HepG2 (cell line): ENCODE measurements around the gene CDNF. TPM values are rescaled to one million over a fixed set of nuclear protein-coding genes. Genes with fewer than 3 reads are reported as not detected.

Source experiments
- ATAC-seq: fragments of 200-7000 bp; cut with Tn5 transposase; 3 replicates; pipeline ENCODE4 v1.9.1; 2020; ENCODE audit warnings: mild to moderate bottlenecking, moderate library complexity
- BruUV-seq: library from RNA; stranded (reverse); fragments of 400-500 nt; replicated peaks from 2 replicates; lab custom pipeline; 2021; lab: Mats Ljungman, UMichigan
- CTCF ChIA-PET: fragments of 300-600 bp; formaldehyde crosslinking; extraction: SDS; loops from one replicate; lab custom pipeline; 2021; ENCODE audit warnings: low total read pairs, inconsistent platforms, low intra/inter-chr PET ratio; lab: Yijun Ruan, JAX
- POLR2A ChIA-PET: fragments of 350-600 bp; sonication (Branson Sonifier 250); formaldehyde crosslinking; loops from one replicate; lab custom pipeline; 2020; ENCODE audit warnings: antibody characterized with exemption, inconsistent platforms; lab: Yijun Ruan, JAX
- DNase-seq: peaks from one replicate; pipeline ENCODE4 v3.0.0-alpha.2; 2015; ENCODE audit warnings: low spot score
- FAIRE-seq: peaks from 3 replicates; lab custom pipeline; 2011; peaks lifted over from hg19 to GRCh38; lab: Jason Lieb, UNC
- H2AFZ ChIP-seq: one replicate; pipeline ENCODE4 v1.6.1; 2011; ENCODE audit warnings: low read length, inconsistent platforms
- H3K27ac ChIP-seq: fragments of 300-600 bp; 3 replicates; pipeline ENCODE4 v1.8.0; 2011; ENCODE audit warnings: mixed run types, mild to moderate bottlenecking, mixed read lengths, low read length, inconsistent platforms; ENCODE audit not compliant: insufficient read depth; ENCODE audit errors: extremely low read length
- H3K27me3 ChIP-seq, 2 experiments: fragments of 200-600 bp in 1 of 2; 2 replicates in 1 of 2; 3 replicates in 1 of 2; pipeline versions ENCODE4 v1.6.0 to v1.8.0; 2011; ENCODE audit warnings: low read length in 2 of 2, mild to moderate bottlenecking in 2 of 2, moderate library complexity in 2 of 2, inconsistent platforms in 1 of 2; ENCODE audit not compliant: insufficient read depth in 2 of 2, control insufficient read depth in 1 of 2
- H3K36me3 ChIP-seq, 2 experiments: fragments of 200-600 bp in 1 of 2; replicated peaks in 1 of 2; 2 replicates in 1 of 2; 3 replicates in 1 of 2; pipeline versions ENCODE4 v1.5.1 to v1.8.0; 2011; ENCODE audit warnings: low read length in 2 of 2, inconsistent platforms in 1 of 2; ENCODE audit not compliant: insufficient read depth in 2 of 2, control insufficient read depth in 1 of 2
- H3K4me1 ChIP-seq: 2 replicates; pipeline ENCODE4 v1.5.1; 2012; ENCODE audit warnings: low read length, inconsistent platforms; ENCODE audit not compliant: insufficient read depth
- H3K4me2 ChIP-seq: 2 replicates; pipeline ENCODE4 v1.6.0; 2011; ENCODE audit warnings: low read depth, low read length, inconsistent platforms
- H3K4me3 ChIP-seq, 3 experiments: fragments of 200-600 bp in 1 of 3; sonication (generic), shearing (Covaris generic) in 1 of 3; replicated peaks in 1 of 3; 2 replicates each; pipeline ENCODE4 v1.5.1; 2011 to 2016; ENCODE audit warnings: low read length in 3 of 3, inconsistent platforms in 2 of 3, low read depth in 2 of 3, mild to moderate bottlenecking in 2 of 3, control low read depth in 1 of 3, mixed read lengths in 1 of 3; ENCODE audit not compliant: insufficient read depth in 1 of 3
- H3K79me2 ChIP-seq: one replicate; pipeline ENCODE4 v1.6.1; 2011; ENCODE audit warnings: low read length, inconsistent platforms; ENCODE audit not compliant: insufficient read depth
- H3K9ac ChIP-seq: 2 replicates; pipeline ENCODE4 v1.6.0; 2011; ENCODE audit warnings: mild to moderate bottlenecking, low read depth, low read length, inconsistent platforms; ENCODE audit not compliant: insufficient read depth
- H3K9me3 ChIP-seq: 2 replicates; pipeline ENCODE4 v1.5.1; 2012; ENCODE audit warnings: mild to moderate bottlenecking, low read length
- H4K20me1 ChIP-seq: 2 replicates; pipeline ENCODE4 v1.6.0; 2011; ENCODE audit warnings: inconsistent platforms, mild to moderate bottlenecking, low read length, moderate library complexity; ENCODE audit not compliant: insufficient read depth
- MIER2 ChIP-seq: IDR thresholded peaks from 2 replicates; pipeline ENCODE4 v1.6.1; 2016; ENCODE audit warnings: missing biosample characterization, missing genetic modification reagents
- SAP130 ChIP-seq: IDR thresholded peaks from 2 replicates; pipeline ENCODE4 v1.6.1; 2016; ENCODE audit warnings: low read depth
- ZNF251 ChIP-seq: sonication (generic); formaldehyde crosslinking; IDR thresholded peaks from 2 replicates; pipeline ENCODE4 v1.9.0; 2021; ENCODE audit warnings: mild to moderate bottlenecking, missing genetic modification reagents
- ZNF790 ChIP-seq: sonication (generic); formaldehyde crosslinking; IDR thresholded peaks from 2 replicates; pipeline ENCODE4 v1.8.0; 2022; ENCODE audit warnings: missing genetic modification reagents, mild to moderate bottlenecking, borderline replicate concordance
- WGBS: methylation state at CpG from one replicate; pipeline ENCODE4 v1.1.6; 2017; ENCODE audit warnings: low lambda C conversion rate; 5-methylcytosine and 5-hydroxymethylcytosine counted together
- in situ Hi-C: cut with HindIII; loops from 2 replicates; pipeline ENCODE4 v1.10.0; 2017; ENCODE audit warnings: low pct_unique_long_range_greater_than_20kb; ENCODE audit not compliant: extremely low pct_ligation_motif_present
- intact Hi-C: fragments of 100-400 bp; cut with micrococcal nuclease; formaldehyde crosslinking; loops from one replicate; pipeline ENCODE4 v1.10.0; 2022; ENCODE audit not compliant: unreplicated experiment
- polyA plus RNA-seq, 8 experiments: library from polyadenylated mRNA; depleted of rRNA in 3 of 8; stranded (reverse) in 7 of 8; unstranded in 1 of 8; fragments of >200 nt; fragmentation: Illumina TruSeq in 4 of 8; extraction: Trizol in 4 of 8; gene quantifications; 2 replicates each; pipeline versions ENCODE4 v1.2.1 to v1.2.3, GENCODE V29; 2011 to 2016; ENCODE audit warnings: low read depth in 4 of 8, missing spikeins in 1 of 8, mixed read lengths in 1 of 8; ENCODE audit not compliant: insufficient read depth in 1 of 8
- total RNA-seq, 5 experiments: library from RNA; depleted of rRNA; stranded (reverse); fragments of >200 nt; fragmentation: Illumina TruSeq; extraction: Trizol; gene quantifications; 2 replicates each; pipeline ENCODE4 v1.2.3, GENCODE V29; 2016; ENCODE audit warnings: low read depth in 1 of 5
- TF ChIP-seq, protein P1 (sequence below), 2 experiments: IDR thresholded peaks; 2 replicates each; pipeline ENCODE4 v1.6.1; 2011 to 2012; ENCODE audit warnings: low read length in 2 of 2, borderline replicate concordance in 1 of 2, low read depth in 1 of 2, mild to moderate bottlenecking in 1 of 2, moderate library complexity in 1 of 2

CDNF gene
- total and polyA plus RNA-seq, 2 of the 13 experiments (the other 11 are each of a cell fraction or from before 2014, with no cell fraction given): 0.29 to 0.33 TPM

DNA sequence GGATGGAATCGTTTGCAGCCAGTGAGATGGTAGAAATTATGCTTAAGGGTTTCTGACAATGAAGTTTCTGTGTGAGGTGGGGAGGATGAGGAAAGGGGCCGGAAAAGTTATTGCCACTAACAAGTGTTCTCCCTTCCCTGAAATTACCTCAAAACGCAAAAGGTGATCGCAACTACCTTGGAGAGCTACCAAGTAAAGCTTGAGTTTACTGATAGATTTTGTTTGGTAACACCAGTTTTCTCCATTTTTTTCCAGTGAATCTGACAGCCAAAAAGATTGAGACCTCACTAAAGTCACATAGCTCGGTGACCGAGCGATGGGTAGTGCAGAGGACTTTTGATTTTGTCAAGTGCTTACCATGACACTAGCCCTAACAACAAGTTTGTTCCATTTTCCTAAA is 42.4 kb upstream of the CDNF start:
- Histone ChIP-seq H3K4me3 (peak overlapping the region; percentile 76 to 98 (median 91)), H3K27ac (peak overlapping the region; percentile 65)
- 25% methylated on average over 7 of the region's 7 CpGs for WGBS

More for the DNA sequence above, 42.4 kb upstream of the CDNF start:
- TF ChIP-seq, protein P1, sequence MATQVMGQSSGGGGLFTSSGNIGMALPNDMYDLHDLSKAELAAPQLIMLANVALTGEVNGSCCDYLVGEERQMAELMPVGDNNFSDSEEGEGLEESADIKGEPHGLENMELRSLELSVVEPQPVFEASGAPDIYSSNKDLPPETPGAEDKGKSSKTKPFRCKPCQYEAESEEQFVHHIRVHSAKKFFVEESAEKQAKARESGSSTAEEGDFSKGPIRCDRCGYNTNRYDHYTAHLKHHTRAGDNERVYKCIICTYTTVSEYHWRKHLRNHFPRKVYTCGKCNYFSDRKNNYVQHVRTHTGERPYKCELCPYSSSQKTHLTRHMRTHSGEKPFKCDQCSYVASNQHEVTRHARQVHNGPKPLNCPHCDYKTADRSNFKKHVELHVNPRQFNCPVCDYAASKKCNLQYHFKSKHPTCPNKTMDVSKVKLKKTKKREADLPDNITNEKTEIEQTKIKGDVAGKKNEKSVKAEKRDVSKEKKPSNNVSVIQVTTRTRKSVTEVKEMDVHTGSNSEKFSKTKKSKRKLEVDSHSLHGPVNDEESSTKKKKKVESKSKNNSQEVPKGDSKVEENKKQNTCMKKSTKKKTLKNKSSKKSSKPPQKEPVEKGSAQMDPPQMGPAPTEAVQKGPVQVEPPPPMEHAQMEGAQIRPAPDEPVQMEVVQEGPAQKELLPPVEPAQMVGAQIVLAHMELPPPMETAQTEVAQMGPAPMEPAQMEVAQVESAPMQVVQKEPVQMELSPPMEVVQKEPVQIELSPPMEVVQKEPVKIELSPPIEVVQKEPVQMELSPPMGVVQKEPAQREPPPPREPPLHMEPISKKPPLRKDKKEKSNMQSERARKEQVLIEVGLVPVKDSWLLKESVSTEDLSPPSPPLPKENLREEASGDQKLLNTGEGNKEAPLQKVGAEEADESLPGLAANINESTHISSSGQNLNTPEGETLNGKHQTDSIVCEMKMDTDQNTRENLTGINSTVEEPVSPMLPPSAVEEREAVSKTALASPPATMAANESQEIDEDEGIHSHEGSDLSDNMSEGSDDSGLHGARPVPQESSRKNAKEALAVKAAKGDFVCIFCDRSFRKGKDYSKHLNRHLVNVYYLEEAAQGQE (IDR thresholded peaks at IDR 0.05; ENCODE audit: borderline replicate concordance in 1 of 2, low read depth in 1 of 2, low read length in 2 of 2): peak; percentile 3 to 88
- peak; percentile 30; the same call in 1 of the 2 replicates for TF ChIP-seq SAP130 (CRISPR knock-in tag)
- no peak for TF ChIP-seq ZNF251
- TF ChIP-seq ZNF790 (CRISPR knock-in tag): no peak
- TF ChIP-seq MIER2 (CRISPR knock-in tag): peak; percentile 76
- ATAC-seq: no peak
- no peak for DNase-seq
- no peaks in the 10 kb centered on the region for H4K20me1 ChIP-seq
- intact Hi-C loops (no loop called here), in situ Hi-C loops (no loop called here)
- no peak for FAIRE-seq
- H3K79me2 ChIP-seq: peaks cover 74% of the 10 kb centered on the region
- H3K27me3 ChIP-seq: no peaks in the 10 kb centered on the region; a peak in 1 of 5 replicates
- ChIA-PET CTCF (no interaction called here), POLR2A (interaction anchor here (1.5 to 3.0 kb wide), 2 partner anchors 73 to 80 kb away, joined by 4 to 20 read pairs; partner anchors contain the start of genes DCLRE1C and MEIG1)
- no peaks in the 10 kb centered on the region for H3K9me3 ChIP-seq
- peak overlapping the region; percentile 88 for H3K9ac ChIP-seq
- H2AFZ ChIP-seq: no peak overlapping the region
- no TSS peak for BruUV-seq
- H3K4me1 ChIP-seq: peaks cover 38% of the 10 kb centered on the region
- H3K36me3 ChIP-seq: peaks cover 0 to 16% of the 10 kb centered on the region in 2 experiments; a peak in 2 of 5 replicates
- H3K4me2 ChIP-seq: peak overlapping the region; percentile 77
